ENCODE measurements around the gene JARID2. TPM values are rescaled to one million over a fixed set of nuclear protein-coding genes. Genes with fewer than 3 reads are reported as not detected.

JARID2 gene
- total RNA-seq, 1 experiment from 2014 or later: 23.6 TPM

DNA sequence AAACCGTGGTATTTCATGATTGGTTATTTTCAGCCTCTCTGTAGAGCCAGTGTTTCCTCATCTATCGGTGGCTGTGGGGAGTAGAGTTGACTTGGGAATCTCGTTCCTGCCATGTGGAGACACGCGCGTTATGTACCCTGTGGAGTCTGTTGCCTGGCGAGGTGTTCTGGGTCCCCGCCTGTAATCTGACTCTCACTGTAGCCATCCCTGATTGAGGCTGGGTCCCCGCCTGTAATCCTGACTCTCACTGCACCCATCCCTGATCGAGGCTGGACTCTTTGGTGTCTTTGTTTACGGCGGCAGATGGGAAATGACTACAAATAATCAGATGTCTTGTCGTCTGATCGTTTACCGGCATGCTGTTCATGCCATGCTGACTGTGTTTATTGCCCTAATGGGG, 263.1 kb downstream of the JARID2 start:
- H3K27me3 ChIP-seq (ENCODE audit: insufficient read depth, low read length): no peaks in the 10 kb centered on the region
- no peak overlapping the region for H3K27ac ChIP-seq (ENCODE audit: low read depth, low read length)
- DNase-seq (ENCODE audit: low read depth, low spot score): no peak
- POLR2A ChIA-PET: no interaction called here
- H4K20me1 ChIP-seq (ENCODE audit: insufficient read depth): no peaks in the 10 kb centered on the region
- H3K79me2 ChIP-seq (ENCODE audit: insufficient read depth, low read length): no peaks in the 10 kb centered on the region
- no peak overlapping the region for H2AFZ ChIP-seq (ENCODE audit: low read depth, low read length, poor library complexity, severe bottlenecking)
- BruUV-seq (replicated peaks): no TSS peak
- RAD21 ChIA-PET (ENCODE audit: low non-redundant PET in 1 of 2, low total read pairs in 2 of 2, uncharacterized antibody in 2 of 2, unreplicated experiment in 2 of 2): no interaction called here
- H3K9ac ChIP-seq (ENCODE audit: low read length): no peak overlapping the region
- CTCF ChIA-PET: no interaction called here
- ATAC-seq: no peak
- no peak overlapping the region for H3K4me2 ChIP-seq (ENCODE audit: low read length)
- intact Hi-C loops (cut with micrococcal nuclease): no loop called here
- H3K9me3 ChIP-seq (ENCODE audit: control insufficient read depth in 1 of 2, insufficient read depth in 1 of 2, low read depth in 1 of 2, low read length in 2 of 2): no peaks in the 10 kb centered on the region
- peaks cover 0 to 2% of the 10 kb centered on the region in 2 experiments; a peak in 1 of 4 replicates for H3K36me3 ChIP-seq (ENCODE audit: control insufficient read depth in 1 of 2, insufficient read depth in 2 of 2, low read length in 2 of 2)
- H3K9me2 ChIP-seq (ENCODE audit: insufficient read depth): no peaks in the 10 kb centered on the region
- H3K4me3 ChIP-seq (replicated peaks in 1 of 2; ENCODE audit: low read depth in 1 of 2, low read length in 2 of 2): no peak overlapping the region
- TF ChIP-seq, protein P1, sequence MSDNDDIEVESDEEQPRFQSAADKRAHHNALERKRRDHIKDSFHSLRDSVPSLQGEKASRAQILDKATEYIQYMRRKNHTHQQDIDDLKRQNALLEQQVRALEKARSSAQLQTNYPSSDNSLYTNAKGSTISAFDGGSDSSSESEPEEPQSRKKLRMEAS (IDR thresholded peaks at IDR 0.05): no peak
- 0 out of 4 replicates have a peak, but pooled peaks cover 0 to 4% of the 10 kb centered on the region in 2 experiments for H3K4me1 ChIP-seq (ENCODE audit: control insufficient read depth in 1 of 2, insufficient read depth in 2 of 2, low read length in 2 of 2)

- peaks cover 0 to 2% of the 10 kb centered on the region in 2 experiments; a peak in 1 of 4 replicates for H3K36me3 ChIP-seq (ENCODE audit: control insufficient read depth in 1 of 2, insufficient read depth in 2 of 2, low read length in 2 of 2)
- POLR2A ChIA-PET: no interaction called here
- TF ChIP-seq TCF7L2 (IDR thresholded peaks at IDR 0.05; ENCODE audit: borderline replicate concordance, extremely low read depth, insufficient read depth, insufficient read length) (no peak), REST (IDR thresholded peaks at IDR 0.05; ENCODE audit: low read depth) (no peak), EZH2phosphoT487 (IDR thresholded peaks at IDR 0.05; ENCODE audit: borderline replicate concordance) (no peak), ZNF274 (IDR thresholded peaks at IDR 0.05; ENCODE audit: low read depth, low read length) (no peak), SRF (IDR thresholded peaks at IDR 0.05; ENCODE audit: low read depth) (no peak), YY1 (IDR thresholded peaks at IDR 0.05; ENCODE audit: extremely low read depth, insufficient replicate concordance, low read depth, low read length) (no peak), POLR2A (IDR thresholded peaks at IDR 0.05; ENCODE audit: borderline replicate concordance, extremely low read depth, insufficient read depth, insufficient read length) (no peak), POLR2AphosphoS5 (IDR thresholded peaks at IDR 0.05; ENCODE audit: low read depth, low read length) (no peak), RAD21 (IDR thresholded peaks at IDR 0.05; ENCODE audit: low read depth) (no peak), CBX3 (IDR thresholded peaks at IDR 0.05; ENCODE audit: low read depth) (no peak), SIN3A (IDR thresholded peaks at IDR 0.05; ENCODE audit: low read depth) (no peak), ELF1 (IDR thresholded peaks at IDR 0.05; ENCODE audit: borderline replicate concordance, low read depth) (no peak), EGR1 (IDR thresholded peaks at IDR 0.05; ENCODE audit: low read depth) (no peak)
- TF ChIP-seq, protein P2, sequence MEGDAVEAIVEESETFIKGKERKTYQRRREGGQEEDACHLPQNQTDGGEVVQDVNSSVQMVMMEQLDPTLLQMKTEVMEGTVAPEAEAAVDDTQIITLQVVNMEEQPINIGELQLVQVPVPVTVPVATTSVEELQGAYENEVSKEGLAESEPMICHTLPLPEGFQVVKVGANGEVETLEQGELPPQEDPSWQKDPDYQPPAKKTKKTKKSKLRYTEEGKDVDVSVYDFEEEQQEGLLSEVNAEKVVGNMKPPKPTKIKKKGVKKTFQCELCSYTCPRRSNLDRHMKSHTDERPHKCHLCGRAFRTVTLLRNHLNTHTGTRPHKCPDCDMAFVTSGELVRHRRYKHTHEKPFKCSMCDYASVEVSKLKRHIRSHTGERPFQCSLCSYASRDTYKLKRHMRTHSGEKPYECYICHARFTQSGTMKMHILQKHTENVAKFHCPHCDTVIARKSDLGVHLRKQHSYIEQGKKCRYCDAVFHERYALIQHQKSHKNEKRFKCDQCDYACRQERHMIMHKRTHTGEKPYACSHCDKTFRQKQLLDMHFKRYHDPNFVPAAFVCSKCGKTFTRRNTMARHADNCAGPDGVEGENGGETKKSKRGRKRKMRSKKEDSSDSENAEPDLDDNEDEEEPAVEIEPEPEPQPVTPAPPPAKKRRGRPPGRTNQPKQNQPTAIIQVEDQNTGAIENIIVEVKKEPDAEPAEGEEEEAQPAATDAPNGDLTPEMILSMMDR (IDR thresholded peaks at IDR 0.05 in 2 of 3, conservative IDR thresholded peaks at IDR 0.05 in 1 of 3; ENCODE audit: borderline replicate concordance in 1 of 3, insufficient read depth in 1 of 3, low read depth in 2 of 3, low read length in 2 of 3): no peak
Observed at GRCh38 chr6:15509335-15509933, 263.6 kb downstream of the JARID2 start.

More at GRCh38 chr6:15509335-15509933, 263.6 kb downstream of the JARID2 start:
- no TSS peak for BruUV-seq (replicated peaks)
- ChIA-PET RAD21 (ENCODE audit: low non-redundant PET in 1 of 2, low total read pairs in 2 of 2, uncharacterized antibody in 2 of 2, unreplicated experiment in 2 of 2) (no interaction called here), CTCF (no interaction called here)
- intact Hi-C loops (cut with micrococcal nuclease): no loop called here
- Histone ChIP-seq H3K79me2 (ENCODE audit: insufficient read depth, low read length) (no peaks in the 10 kb centered on the region), H3K27me3 (ENCODE audit: insufficient read depth, low read length) (no peaks in the 10 kb centered on the region), H3K4me1 (ENCODE audit: control insufficient read depth in 1 of 2, insufficient read depth in 2 of 2, low read length in 2 of 2) (0 out of 4 replicates have a peak, but pooled peaks cover 0 to 4% of the 10 kb centered on the region in 2 experiments), H3K9me3 (ENCODE audit: control insufficient read depth in 1 of 2, insufficient read depth in 1 of 2, low read depth in 1 of 2, low read length in 2 of 2) (no peaks in the 10 kb centered on the region), H3K4me3 (replicated peaks in 1 of 2; ENCODE audit: low read depth in 1 of 2, low read length in 2 of 2) (no peak overlapping the region), H3K4me2 (ENCODE audit: low read length) (no peak overlapping the region), H3K27ac (ENCODE audit: low read depth, low read length) (no peak overlapping the region), H4K20me1 (ENCODE audit: insufficient read depth) (no peaks in the 10 kb centered on the region), H3K9me2 (ENCODE audit: insufficient read depth) (no peaks in the 10 kb centered on the region), H3K9ac (ENCODE audit: low read length) (no peak overlapping the region), H2AFZ (ENCODE audit: low read depth, low read length, poor library complexity, severe bottlenecking) (no peak overlapping the region)
- DNase-seq (ENCODE audit: low read depth, low spot score) (no peak), ATAC-seq (no peak)
